Measurements from ENCODE around the gene FMO1.

The FMO1 gene

GRCh38 chr1:171258943-171259342, 10.6 kb downstream of the FMO1 start:
- Histone ChIP-seq H3K9me3 (replicated peaks; ENCODE audit: low read length) (no peaks in the 10 kb centered on the region), H3K9ac (ENCODE audit: low read depth, low read length) (no peak overlapping the region), H3K4me1 (ENCODE audit: control insufficient read depth, insufficient read depth, low read length) (no peaks in the 10 kb centered on the region), H3K4me3 (ENCODE audit: low read length) (no peak overlapping the region), H3K36me3 (ENCODE audit: insufficient read depth, low read length) (no peaks in the 10 kb centered on the region), H3K4me2 (ENCODE audit: low read length) (no peak overlapping the region), H3K27me3 (ENCODE audit: control insufficient read depth, insufficient read depth, low read length) (peaks cover 9% of the 10 kb centered on the region)

- Histone ChIP-seq H3K4me1 (ENCODE audit: control insufficient read depth, insufficient read depth, low read length) (no peaks in the 10 kb centered on the region), H3K9me3 (replicated peaks; ENCODE audit: low read length) (no peaks in the 10 kb centered on the region), H3K9ac (ENCODE audit: low read depth, low read length) (no peak overlapping the region), H3K36me3 (ENCODE audit: insufficient read depth, low read length) (no peaks in the 10 kb centered on the region), H3K27me3 (ENCODE audit: control insufficient read depth, insufficient read depth, low read length) (peaks cover 4% of the 10 kb centered on the region), H3K4me2 (ENCODE audit: low read length) (no peak overlapping the region), H3K4me3 (ENCODE audit: low read length) (no peak overlapping the region)
These were observed 13.0 kb downstream of the FMO1 start for GRCh38 chr1:171261336-171261735.

GRCh38 chr1:171263901-171264300, 15.6 kb downstream of the FMO1 start:
- Histone ChIP-seq H3K27me3 (ENCODE audit: control insufficient read depth, insufficient read depth, low read length) (peaks cover 3% of the 10 kb centered on the region), H3K9me3 (replicated peaks; ENCODE audit: low read length) (no peaks in the 10 kb centered on the region), H3K9ac (ENCODE audit: low read depth, low read length) (no peak overlapping the region), H3K36me3 (ENCODE audit: insufficient read depth, low read length) (no peaks in the 10 kb centered on the region), H3K4me2 (ENCODE audit: low read length) (no peak overlapping the region), H3K4me1 (ENCODE audit: control insufficient read depth, insufficient read depth, low read length) (no peaks in the 10 kb centered on the region), H3K4me3 (ENCODE audit: low read length) (no peak overlapping the region)

GRCh38 chr1:171265686-171266085, 17.4 kb downstream of the FMO1 start:
- no peak overlapping the region for H3K4me2 ChIP-seq (ENCODE audit: low read length)
- no peaks in the 10 kb centered on the region for H3K4me1 ChIP-seq (ENCODE audit: control insufficient read depth, insufficient read depth, low read length)
- H3K9ac ChIP-seq (ENCODE audit: low read depth, low read length): no peak overlapping the region
- H3K9me3 ChIP-seq (replicated peaks; ENCODE audit: low read length): no peaks in the 10 kb centered on the region
- H3K36me3 ChIP-seq (ENCODE audit: insufficient read depth, low read length): no peaks in the 10 kb centered on the region
- peaks cover 3% of the 10 kb centered on the region for H3K27me3 ChIP-seq (ENCODE audit: control insufficient read depth, insufficient read depth, low read length)
- H3K4me3 ChIP-seq (ENCODE audit: low read length): no peak overlapping the region

- no peak overlapping the region for H3K4me3 ChIP-seq (ENCODE audit: low read length)
These were observed 18.6 kb downstream of the FMO1 start for GRCh38 chr1:171266930-171267329.

GRCh38 chr1:171267391-171267790, 19.1 kb downstream of the FMO1 start:
- Histone ChIP-seq H3K4me3 (ENCODE audit: low read length) (no peak overlapping the region), H3K9me3 (replicated peaks; ENCODE audit: low read length) (no peaks in the 10 kb centered on the region), H3K4me2 (ENCODE audit: low read length) (no peak overlapping the region), H3K36me3 (ENCODE audit: insufficient read depth, low read length) (no peaks in the 10 kb centered on the region), H3K4me1 (ENCODE audit: control insufficient read depth, insufficient read depth, low read length) (no peaks in the 10 kb centered on the region), H3K9ac (ENCODE audit: low read depth, low read length) (no peak overlapping the region), H3K27me3 (ENCODE audit: control insufficient read depth, insufficient read depth, low read length) (peaks cover 3% of the 10 kb centered on the region)

More at GRCh38 chr1:171266930-171267329, 18.6 kb downstream of the FMO1 start:
- H3K4me2 ChIP-seq (ENCODE audit: low read length): no peak overlapping the region
- no peaks in the 10 kb centered on the region for H3K36me3 ChIP-seq (ENCODE audit: insufficient read depth, low read length)
- H3K4me1 ChIP-seq (ENCODE audit: control insufficient read depth, insufficient read depth, low read length): no peaks in the 10 kb centered on the region
- H3K9ac ChIP-seq (ENCODE audit: low read depth, low read length): no peak overlapping the region
- peaks cover 3% of the 10 kb centered on the region for H3K27me3 ChIP-seq (ENCODE audit: control insufficient read depth, insufficient read depth, low read length)
- H3K9me3 ChIP-seq (replicated peaks; ENCODE audit: low read length): no peaks in the 10 kb centered on the region

- Histone ChIP-seq H3K36me3 (ENCODE audit: insufficient read depth, low read length) (no peaks in the 10 kb centered on the region), H3K9me3 (replicated peaks; ENCODE audit: low read length) (no peaks in the 10 kb centered on the region), H3K4me1 (ENCODE audit: control insufficient read depth, insufficient read depth, low read length) (no peaks in the 10 kb centered on the region), H3K4me3 (ENCODE audit: low read length) (no peak overlapping the region), H3K27me3 (ENCODE audit: control insufficient read depth, insufficient read depth, low read length) (peaks cover 3% of the 10 kb centered on the region), H3K4me2 (ENCODE audit: low read length) (no peak overlapping the region), H3K9ac (ENCODE audit: low read depth, low read length) (no peak overlapping the region)
These were observed 22.5 kb downstream of the FMO1 start for GRCh38 chr1:171270806-171271205.

GRCh38 chr1:171277534-171277933, 29.2 kb downstream of the FMO1 start:
- H3K9ac ChIP-seq (ENCODE audit: low read depth, low read length): no peak overlapping the region
- H3K4me1 ChIP-seq (ENCODE audit: control insufficient read depth, insufficient read depth, low read length): no peaks in the 10 kb centered on the region
- H3K9me3 ChIP-seq (replicated peaks; ENCODE audit: low read length): no peaks in the 10 kb centered on the region
- H3K27me3 ChIP-seq (ENCODE audit: control insufficient read depth, insufficient read depth, low read length): no peaks in the 10 kb centered on the region
- no peak overlapping the region for H3K4me3 ChIP-seq (ENCODE audit: low read length)
- no peaks in the 10 kb centered on the region for H3K36me3 ChIP-seq (ENCODE audit: insufficient read depth, low read length)
- H3K4me2 ChIP-seq (ENCODE audit: low read length): no peak overlapping the region

- Histone ChIP-seq H3K9ac (ENCODE audit: low read depth, low read length) (no peak overlapping the region), H3K36me3 (ENCODE audit: insufficient read depth, low read length) (no peaks in the 10 kb centered on the region), H3K4me3 (ENCODE audit: low read length) (no peak overlapping the region), H3K9me3 (replicated peaks; ENCODE audit: low read length) (no peaks in the 10 kb centered on the region), H3K27me3 (ENCODE audit: control insufficient read depth, insufficient read depth, low read length) (no peaks in the 10 kb centered on the region), H3K4me1 (ENCODE audit: control insufficient read depth, insufficient read depth, low read length) (no peaks in the 10 kb centered on the region), H3K4me2 (ENCODE audit: low read length) (no peak overlapping the region)
These were observed 30.9 kb downstream of the FMO1 start for GRCh38 chr1:171279234-171279633.

- H3K4me3 ChIP-seq (ENCODE audit: low read length): no peak overlapping the region
- H3K9me3 ChIP-seq (replicated peaks; ENCODE audit: low read length): no peaks in the 10 kb centered on the region
- H3K4me1 ChIP-seq (ENCODE audit: control insufficient read depth, insufficient read depth, low read length): no peaks in the 10 kb centered on the region
- H3K36me3 ChIP-seq (ENCODE audit: insufficient read depth, low read length): no peaks in the 10 kb centered on the region
- no peak overlapping the region for H3K9ac ChIP-seq (ENCODE audit: low read depth, low read length)
- H3K4me2 ChIP-seq (ENCODE audit: low read length): no peak overlapping the region
- H3K27me3 ChIP-seq (ENCODE audit: control insufficient read depth, insufficient read depth, low read length): no peaks in the 10 kb centered on the region
These were observed 31.4 kb downstream of the FMO1 start for GRCh38 chr1:171279678-171280077.

GRCh38 chr1:171280599-171280998, 32.3 kb downstream of the FMO1 start:
- no peaks in the 10 kb centered on the region for H3K36me3 ChIP-seq (ENCODE audit: insufficient read depth, low read length)
- peaks cover 3% of the 10 kb centered on the region for H3K27me3 ChIP-seq (ENCODE audit: control insufficient read depth, insufficient read depth, low read length)
- no peak overlapping the region for H3K4me3 ChIP-seq (ENCODE audit: low read length)

GRCh38 chr1:171286032-171286705, 37.9 kb downstream of the FMO1 start:
- H3K4me2 ChIP-seq (ENCODE audit: low read length): no peak overlapping the region
- H3K4me1 ChIP-seq (ENCODE audit: control insufficient read depth, insufficient read depth, low read length): no peaks in the 10 kb centered on the region
- H3K9me3 ChIP-seq (replicated peaks; ENCODE audit: low read length): no peaks in the 10 kb centered on the region
- peaks cover 3% of the 10 kb centered on the region for H3K27me3 ChIP-seq (ENCODE audit: control insufficient read depth, insufficient read depth, low read length)
- no peak overlapping the region for H3K4me3 ChIP-seq (ENCODE audit: low read length)
- H3K9ac ChIP-seq (ENCODE audit: low read depth, low read length): no peak overlapping the region
- H3K36me3 ChIP-seq (ENCODE audit: insufficient read depth, low read length): no peaks in the 10 kb centered on the region

More at GRCh38 chr1:171280599-171280998, 32.3 kb downstream of the FMO1 start:
- Histone ChIP-seq H3K4me2 (ENCODE audit: low read length) (no peak overlapping the region), H3K9me3 (replicated peaks; ENCODE audit: low read length) (no peaks in the 10 kb centered on the region), H3K4me1 (ENCODE audit: control insufficient read depth, insufficient read depth, low read length) (no peaks in the 10 kb centered on the region), H3K9ac (ENCODE audit: low read depth, low read length) (no peak overlapping the region)

All from skeletal muscle satellite cell (primary cell).